ENCODE measurements around the gene SUSD6.

- TF ChIP-seq, protein P1, sequence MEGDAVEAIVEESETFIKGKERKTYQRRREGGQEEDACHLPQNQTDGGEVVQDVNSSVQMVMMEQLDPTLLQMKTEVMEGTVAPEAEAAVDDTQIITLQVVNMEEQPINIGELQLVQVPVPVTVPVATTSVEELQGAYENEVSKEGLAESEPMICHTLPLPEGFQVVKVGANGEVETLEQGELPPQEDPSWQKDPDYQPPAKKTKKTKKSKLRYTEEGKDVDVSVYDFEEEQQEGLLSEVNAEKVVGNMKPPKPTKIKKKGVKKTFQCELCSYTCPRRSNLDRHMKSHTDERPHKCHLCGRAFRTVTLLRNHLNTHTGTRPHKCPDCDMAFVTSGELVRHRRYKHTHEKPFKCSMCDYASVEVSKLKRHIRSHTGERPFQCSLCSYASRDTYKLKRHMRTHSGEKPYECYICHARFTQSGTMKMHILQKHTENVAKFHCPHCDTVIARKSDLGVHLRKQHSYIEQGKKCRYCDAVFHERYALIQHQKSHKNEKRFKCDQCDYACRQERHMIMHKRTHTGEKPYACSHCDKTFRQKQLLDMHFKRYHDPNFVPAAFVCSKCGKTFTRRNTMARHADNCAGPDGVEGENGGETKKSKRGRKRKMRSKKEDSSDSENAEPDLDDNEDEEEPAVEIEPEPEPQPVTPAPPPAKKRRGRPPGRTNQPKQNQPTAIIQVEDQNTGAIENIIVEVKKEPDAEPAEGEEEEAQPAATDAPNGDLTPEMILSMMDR (IDR thresholded peaks at IDR 0.05 in 4 of 5, conservative IDR thresholded peaks at IDR 0.05 in 1 of 5) = no peak
- no peak for TF ChIP-seq POLR2A (IDR thresholded peaks at IDR 0.05)
These were observed 71.3 kb downstream of the SUSD6 start for GRCh38 chr14:69682621-69683263.
